Measurements from ENCODE around the gene LHFPL6.

- TF ChIP-seq CTCF (IDR thresholded peaks at IDR 0.05) (no peak), POLR2A (IDR thresholded peaks at IDR 0.05) (no peak)
Measured at GRCh38 chr13:39414339-39414738, 188.7 kb downstream of the LHFPL6 start.
